CD14-positive monocyte (primary cell): ENCODE measurements around the gene RTRAF. TPM values are rescaled to one million over a fixed set of nuclear protein-coding genes. Genes with fewer than 3 reads are reported as not detected.

Source experiments
- DNase-seq, 3 donors: peaks; one replicate each; pipeline ENCODE4 v3.0.0-alpha.2; 2011 to 2022
- H2AFZ ChIP-seq: 2 replicates; pipeline ENCODE4 v1.6.0; 2012; ENCODE audit warnings: mild to moderate bottlenecking, low read depth, low read length, inconsistent platforms; ENCODE audit not compliant: insufficient read depth, poor library complexity, severe bottlenecking
- H3K27ac ChIP-seq, 2 donors: 1 replicate in 1 of 2; 2 replicates in 1 of 2; pipeline ENCODE4 v1.5.1; 2012 to 2013; ENCODE audit warnings: low read length in 2 of 2, control low read depth in 1 of 2, inconsistent platforms in 1 of 2, low read depth in 1 of 2, mild to moderate bottlenecking in 1 of 2
- H3K27me3 ChIP-seq, 2 donors: one replicate each; pipeline versions ENCODE4 v1.6.0 to v1.6.1; 2011 to 2013; ENCODE audit warnings: low read length in 2 of 2; ENCODE audit not compliant: control insufficient read depth in 2 of 2, insufficient read depth in 2 of 2
- H3K36me3 ChIP-seq, 2 donors: replicated peaks in 1 of 2; 1 replicate in 1 of 2; 2 replicates in 1 of 2; pipeline versions ENCODE4 v1.5.1 to v1.6.1; 2012 to 2013; ENCODE audit warnings: low read length in 2 of 2, control low read depth in 1 of 2, inconsistent platforms in 1 of 2, mild to moderate bottlenecking in 1 of 2; ENCODE audit not compliant: insufficient read depth in 2 of 2, control insufficient read depth in 1 of 2
- H3K4me1 ChIP-seq, 2 donors: 1 replicate in 1 of 2; 2 replicates in 1 of 2; pipeline versions ENCODE4 v1.5.1 to v1.6.1; 2012 to 2013; ENCODE audit warnings: low read length in 2 of 2, control low read depth in 1 of 2, inconsistent platforms in 1 of 2, mild to moderate bottlenecking in 1 of 2, moderate library complexity in 1 of 2; ENCODE audit not compliant: insufficient read depth in 2 of 2, control insufficient read depth in 1 of 2
- H3K4me2 ChIP-seq: replicated peaks from 2 replicates; pipeline ENCODE3; 2012; ENCODE audit warnings: low read length, moderate library complexity, mild to moderate bottlenecking; ENCODE audit not compliant: poor library complexity, severe bottlenecking; ENCODE audit errors: extremely low read depth
- H3K4me3 ChIP-seq, 3 experiments: fragments of 200-600 bp in 1 of 3; sonication (generic) in 1 of 3; replicated peaks in 1 of 3; 1 replicate in 2 of 3; 2 replicates in 1 of 3; pipeline ENCODE4 v1.5.1; 2011 to 2013; ENCODE audit warnings: low read length in 3 of 3, mild to moderate bottlenecking in 3 of 3, control low read depth in 2 of 3, low read depth in 2 of 3, inconsistent platforms in 1 of 3, moderate library complexity in 1 of 3
- H3K79me2 ChIP-seq: 2 replicates; pipeline ENCODE4 v1.6.0; 2012; ENCODE audit warnings: mild to moderate bottlenecking, control low read depth, inconsistent platforms, low read length, moderate library complexity; ENCODE audit not compliant: insufficient read depth
- H3K9ac ChIP-seq: 2 replicates; pipeline ENCODE4 v1.6.0; 2017; ENCODE audit warnings: low read length, mild to moderate bottlenecking; ENCODE audit not compliant: insufficient read depth, poor library complexity, severe bottlenecking
- H3K9me3 ChIP-seq, 2 donors: replicated peaks in 1 of 2; 1 replicate in 1 of 2; 2 replicates in 1 of 2; pipeline versions ENCODE4 v1.5.1 to v1.6.1; 2012 to 2013; ENCODE audit warnings: low read length in 2 of 2, control low read depth in 1 of 2; ENCODE audit not compliant: control insufficient read depth in 1 of 2, insufficient read depth in 1 of 2
- H4K20me1 ChIP-seq: 2 replicates; pipeline ENCODE4 v1.6.0; 2012; ENCODE audit warnings: mild to moderate bottlenecking, low read length, control low read depth, moderate library complexity; ENCODE audit not compliant: insufficient read depth
- H3K27ac Mint-ChIP-seq, 7 donors: one replicate each; pipeline ENCODE4 v1.8.0; 2020; ENCODE audit warnings: mild to moderate bottlenecking in 7 of 7, mixed read lengths in 7 of 7, moderate library complexity in 6 of 7, inconsistent platforms in 2 of 7
- H3K27me3 Mint-ChIP-seq, 3 donors: one replicate each; pipeline ENCODE4 v1.8.0; 2021 to 2022; ENCODE audit warnings: low read depth in 3 of 3, mild to moderate bottlenecking in 3 of 3, mixed read lengths in 3 of 3, moderate library complexity in 3 of 3, inconsistent platforms in 1 of 3
- H3K36me3 Mint-ChIP-seq, 2 donors: one replicate each; pipeline ENCODE4 v1.8.0; 2020; ENCODE audit warnings: mixed read lengths in 2 of 2, inconsistent platforms in 1 of 2, mild to moderate bottlenecking in 1 of 2
- H3K4me1 Mint-ChIP-seq: one replicate; pipeline ENCODE4 v1.8.0; 2020; ENCODE audit warnings: mild to moderate bottlenecking, mixed read lengths
- H3K4me3 Mint-ChIP-seq, 2 donors: one replicate each; pipeline ENCODE4 v1.8.0; 2020; ENCODE audit warnings: mild to moderate bottlenecking in 2 of 2, mixed read lengths in 2 of 2, moderate library complexity in 1 of 2
- H3K9me3 Mint-ChIP-seq, 7 donors: one replicate each; pipeline ENCODE4 v1.8.0; 2020 to 2022; ENCODE audit warnings: mixed read lengths in 7 of 7, mild to moderate bottlenecking in 6 of 7, moderate library complexity in 6 of 7, inconsistent platforms in 2 of 7
- whole genome bisulfite sequencing: methylation state at CpG from one replicate; pipeline ENCODE4 v1.1.5; 2013; ENCODE audit warnings: missing lambda C conversion rate; ENCODE audit not compliant: insufficient coverage; 5-methylcytosine and 5-hydroxymethylcytosine counted together
- intact Hi-C, 2 donors: fragments of 100-400 bp; cut with micrococcal nuclease; formaldehyde crosslinking; loops; one replicate each; pipeline versions ENCODE4 v1.15.0 to v1.15.1; 2023
- polyA minus RNA-seq: library from RNA; depleted of rRNA, polyadenylated mRNA; stranded (reverse); fragments of >200 nt; gene quantifications from 2 replicates; pipeline ENCODE4 v1.2.3, GENCODE V29; 2012
- polyA plus RNA-seq, 3 donors: library from polyadenylated mRNA; depleted of rRNA in 1 of 3; unstranded in 2 of 3; stranded (reverse) in 1 of 3; fragments of 300-500 nt in 2 of 3; fragments of >200 nt in 1 of 3; fragmentation: Illumina TruSeq in 2 of 3; gene quantifications; 1 replicate in 2 of 3; 2 replicates in 1 of 3; pipeline ENCODE4 v1.2.3, GENCODE V29; 2012 to 2021
- total RNA-seq, 12 experiments: library from RNA in 1 of 12; stranded (reverse) in 1 of 12; fragments of 120-200 nt in 1 of 12; gene quantifications; one replicate each; pipeline ENCODE4 v1.2.4 and lab custom pipeline; 2013 to 2026; ENCODE audit warnings: mixed read lengths in 6 of 12, inconsistent platforms in 1 of 12
- TF ChIP-seq, protein P1 (sequence below): fragments of 200-600 bp; IDR thresholded peaks from one replicate; pipeline ENCODE4 v1.8.0; 2022; ENCODE audit warnings: antibody characterized with exemption, mild to moderate bottlenecking

RTRAF gene
- 210 TPM for total RNA-seq (2013)
- polyA plus RNA-seq (100 to 1,000 TPM in 2 of 3 donors, 10 to 100 TPM in 1; 51.6 to 152 (median 149) TPM), polyA minus RNA-seq (35.2 and 117 TPM in 2 replicates), total RNA-seq (lab: John Stamatoyannopoulos, UW) (29.3 to 96.1 (median 77.3) reads per million in 11 experiments)

DNA sequence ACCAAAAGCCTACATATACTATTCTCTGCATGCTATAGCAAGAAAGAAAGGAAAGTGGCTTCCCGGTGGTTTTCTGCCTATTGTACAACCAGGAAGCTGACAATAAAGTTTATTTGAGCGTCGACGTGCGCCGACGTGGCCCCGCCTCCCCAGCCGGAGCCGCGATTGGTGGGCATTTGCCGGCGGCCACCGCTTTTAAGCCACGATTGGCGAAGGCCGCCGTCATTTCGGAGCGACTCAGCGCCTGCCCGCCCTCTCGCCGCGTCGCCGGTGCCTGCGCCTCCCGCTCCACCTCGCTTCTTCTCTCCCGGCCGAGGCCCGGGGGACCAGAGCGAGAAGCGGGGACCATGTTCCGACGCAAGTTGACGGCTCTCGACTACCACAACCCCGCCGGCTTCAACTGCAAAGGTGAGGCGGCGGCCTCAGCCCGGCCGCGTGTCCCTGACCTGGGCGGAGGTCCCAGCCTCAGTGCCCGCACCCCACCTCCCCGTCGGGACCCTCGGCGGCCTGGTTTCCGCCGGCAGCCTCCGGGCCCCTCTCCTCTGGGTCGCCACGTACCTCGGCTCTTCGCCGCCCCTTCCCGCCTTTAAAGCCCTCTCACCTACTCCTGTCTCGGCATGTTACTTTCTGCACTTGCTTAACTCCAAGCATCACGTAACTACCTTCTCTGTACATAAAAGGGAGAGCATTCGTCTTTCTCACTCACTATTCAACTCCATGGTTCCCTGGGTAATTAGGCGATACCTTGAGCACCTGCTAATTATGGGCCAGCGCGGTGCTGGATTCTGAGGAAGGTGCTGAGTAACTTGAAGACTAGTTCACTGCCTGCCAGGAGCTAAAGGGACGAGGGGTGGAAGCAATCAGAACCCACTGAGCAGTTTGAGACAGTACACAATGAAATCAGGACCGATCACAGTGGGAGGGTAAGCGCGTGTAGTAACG is at the start of gene RTRAF:
Gene RTRAF, plus strand, starts transcription at position 254 of the 942 bp plus-strand sequence. Its CDS starts 94 bp downstream, at position 348.
- intact Hi-C loops, result loop anchor here in 1 of 2 donors (10.0 kb wide), 1 partner anchor 335 kb away; the partner anchor contains the start of gene FRMD6
- under 1% methylated on average over 65 of the region's 72 CpGs for WGBS
- H2AFZ ChIP-seq, result peak within 1 kb of the TSS; percentile 97
- H3K79me2 ChIP-seq, result peaks cover 34% of the 10 kb centered on the region
- peak within 1 kb of the TSS; percentile 60 to 94 for H3K27ac ChIP-seq
- H3K9me3 ChIP-seq, result peaks cover 0 to under 1% of the 10 kb centered on the region in 2 donors
- peak within 1 kb of the TSS; percentile 88 to 99 (median 95) for H3K4me3 ChIP-seq
- H3K4me1 Mint-ChIP-seq, result peaks cover 17% of the 10 kb centered on the region
- peaks cover 0 to 6% (median 3%) of the 10 kb centered on the region in 7 donors for H3K9me3 Mint-ChIP-seq
- DNase-seq, result peak; percentile 89 to 92 (median 91)
- H4K20me1 ChIP-seq, result peaks cover 3% of the 10 kb centered on the region
- H3K9ac ChIP-seq, result peak within 1 kb of the TSS; percentile 96
- H3K27ac Mint-ChIP-seq, result peak within 1 kb of the TSS; percentile 93 to 96 (median 94)
- peak within 1 kb of the TSS; percentile 79 for H3K4me2 ChIP-seq
- H3K4me1 ChIP-seq, result peaks cover 11 to 17% of the 10 kb centered on the region in 2 donors
- peak within 1 kb of the TSS; percentile 87 to 92 for H3K4me3 Mint-ChIP-seq
- H3K27me3 Mint-ChIP-seq, result no peaks in the 10 kb centered on the region
- TF ChIP-seq, protein P1, sequence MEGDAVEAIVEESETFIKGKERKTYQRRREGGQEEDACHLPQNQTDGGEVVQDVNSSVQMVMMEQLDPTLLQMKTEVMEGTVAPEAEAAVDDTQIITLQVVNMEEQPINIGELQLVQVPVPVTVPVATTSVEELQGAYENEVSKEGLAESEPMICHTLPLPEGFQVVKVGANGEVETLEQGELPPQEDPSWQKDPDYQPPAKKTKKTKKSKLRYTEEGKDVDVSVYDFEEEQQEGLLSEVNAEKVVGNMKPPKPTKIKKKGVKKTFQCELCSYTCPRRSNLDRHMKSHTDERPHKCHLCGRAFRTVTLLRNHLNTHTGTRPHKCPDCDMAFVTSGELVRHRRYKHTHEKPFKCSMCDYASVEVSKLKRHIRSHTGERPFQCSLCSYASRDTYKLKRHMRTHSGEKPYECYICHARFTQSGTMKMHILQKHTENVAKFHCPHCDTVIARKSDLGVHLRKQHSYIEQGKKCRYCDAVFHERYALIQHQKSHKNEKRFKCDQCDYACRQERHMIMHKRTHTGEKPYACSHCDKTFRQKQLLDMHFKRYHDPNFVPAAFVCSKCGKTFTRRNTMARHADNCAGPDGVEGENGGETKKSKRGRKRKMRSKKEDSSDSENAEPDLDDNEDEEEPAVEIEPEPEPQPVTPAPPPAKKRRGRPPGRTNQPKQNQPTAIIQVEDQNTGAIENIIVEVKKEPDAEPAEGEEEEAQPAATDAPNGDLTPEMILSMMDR, result no peak
- H3K36me3 Mint-ChIP-seq, result peaks cover 25 to 28% of the 10 kb centered on the region in 2 donors
- peaks cover 25 to 32% of the 10 kb centered on the region in 2 donors for H3K36me3 ChIP-seq
- H3K27me3 ChIP-seq, result no peaks in the 10 kb centered on the region

DNA sequence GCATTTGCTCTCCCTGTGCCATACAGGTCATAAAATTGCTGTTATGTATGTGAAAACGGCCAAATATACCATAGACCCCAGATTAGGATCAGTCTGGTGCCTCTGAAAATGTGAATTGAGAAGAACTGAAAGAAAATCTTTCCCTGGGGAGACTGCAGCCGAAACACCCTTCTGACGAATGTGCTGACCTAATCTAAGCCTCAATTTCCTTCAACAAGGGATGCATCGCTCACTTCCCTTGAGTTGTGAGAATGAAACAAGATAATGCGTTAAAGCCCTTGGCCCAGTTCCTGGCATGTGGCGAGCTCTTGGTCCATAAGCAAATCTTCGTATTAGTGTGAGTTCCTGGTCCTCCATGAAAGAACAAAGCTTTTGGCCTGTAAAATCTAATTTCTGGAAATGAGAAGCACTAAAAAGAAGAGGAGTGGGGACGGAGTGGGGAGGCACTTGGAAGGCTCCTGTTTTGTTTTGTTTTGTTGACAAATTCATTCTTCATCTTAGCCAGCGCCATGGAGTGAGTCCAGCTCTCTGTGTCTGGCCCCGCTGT is 49.5 kb upstream of the RTRAF start:
- Histone ChIP-seq H2AFZ (no peak overlapping the region), H3K36me3 (peaks cover 0 to 16% of the 10 kb centered on the region in 2 donors), H3K4me1 (no peaks in the 10 kb centered on the region), H3K79me2 (peaks cover 17% of the 10 kb centered on the region), H3K27ac (no peak overlapping the region), H3K9ac (no peak overlapping the region), H3K27me3 (no peaks in the 10 kb centered on the region), H3K4me2 (no peak overlapping the region), H3K4me3 (no peak overlapping the region), H3K9me3 (no peaks in the 10 kb centered on the region), H4K20me1 (peaks cover 61% of the 10 kb centered on the region)
- 84% methylated on average over 4 of the region's 10 CpGs for WGBS
- Mint-ChIP-seq H3K9me3 (peaks cover 0 to 5% (median 0%) of the 10 kb centered on the region in 7 donors), H3K4me3 (no peak overlapping the region), H3K27ac (peak overlapping the region in 1 of 7 donors; percentile 42), H3K27me3 (peaks cover 0 to 2% (median 0%) of the 10 kb centered on the region in 3 donors), H3K4me1 (no peaks in the 10 kb centered on the region), H3K36me3 (peaks cover 17 to 21% of the 10 kb centered on the region in 2 donors)
- TF ChIP-seq, protein P1, result no peak
- intact Hi-C loops, result no loop called here
- no peak for DNase-seq
